ACHN (cell line): Measurements from ENCODE around the gene IRF3.
"Not testable (repeated sequence)": the region's sequence is repeated elsewhere in the genome, so short reads cannot be mapped to it uniquely, and the experiment has no call there.

ENCODE experiments used
- DNase-seq: peaks from one replicate; pipeline ENCODE4 v3.0.0-alpha.2; 2015
- in situ Hi-C: cut with HindIII; loops from 2 replicates; pipeline ENCODE4 v1.10.0; 2017; ENCODE audit warnings: low sequenced_read_pairs, low pct_ligation_motif_present, low pct_unique_long_range_greater_than_20kb

The IRF3 gene

GRCh38 chr19:49636233-49636932 lies 29.3 kb downstream of the IRF3 start:
- no peak for DNase-seq
- in situ Hi-C loops, result no loop called here

GRCh38 chr19:49635530-49636232 lies 30.0 kb downstream of the IRF3 start:
- in situ Hi-C loops, result no loop called here
- peak; percentile 8 for DNase-seq

GRCh38 chr19:49633273-49633672 lies 32.4 kb downstream of the IRF3 start:
- DNase-seq, in situ Hi-C loops: not testable (repeated sequence)

- no peak for DNase-seq
- in situ Hi-C loops, result no loop called here
Measured at GRCh38 chr19:49632576-49632975, 33.1 kb downstream of the IRF3 start.

- in situ Hi-C loops, result no loop called here
- DNase-seq, result no peak
Measured at GRCh38 chr19:49631610-49632192, 34.0 kb downstream of the IRF3 start.

GRCh38 chr19:49631014-49631588 lies 34.6 kb downstream of the IRF3 start:
- DNase-seq, result no peak
- in situ Hi-C loops, result no loop called here

GRCh38 chr19:49629659-49630058 lies 36.0 kb downstream of the IRF3 start:
- in situ Hi-C loops, result no loop called here
- no peak for DNase-seq

GRCh38 chr19:49626226-49626625 lies 39.4 kb downstream of the IRF3 start:
- in situ Hi-C loops, result no loop called here
- no peak for DNase-seq

GRCh38 chr19:49624967-49625910 lies 40.4 kb downstream of the IRF3 start:
- no peak for DNase-seq
- in situ Hi-C loops, result no loop called here

- DNase-seq, in situ Hi-C loops: not testable (repeated sequence)
Measured at GRCh38 chr19:49617860-49618259, 47.8 kb downstream of the IRF3 start.

- in situ Hi-C loops, result no loop called here
- DNase-seq, result no peak
Measured at GRCh38 chr19:49616945-49617344, 48.7 kb downstream of the IRF3 start.

- in situ Hi-C loops, result no loop called here
- no peak for DNase-seq
Measured at GRCh38 chr19:49616532-49616931, 49.1 kb downstream of the IRF3 start.

- no peak for DNase-seq
- in situ Hi-C loops, result no loop called here
Measured at GRCh38 chr19:49615861-49616260, 49.8 kb downstream of the IRF3 start.

GRCh38 chr19:49614096-49614833 lies 51.4 kb downstream of the IRF3 start:
- in situ Hi-C loops, result no loop called here
- DNase-seq, result peak; percentile 39

- no peak for DNase-seq
- in situ Hi-C loops, result no loop called here
Measured at GRCh38 chr19:49613374-49613773, 52.3 kb downstream of the IRF3 start.
